Measurements from ENCODE around the gene ARAP1. TPM values are rescaled to one million over a fixed set of nuclear protein-coding genes. Genes with fewer than 3 reads are reported as not detected.

Gene ARAP1
- total and polyA plus RNA-seq, 7 experiments from 2014 or later, result 30.4 to 317 (median 132) TPM

GRCh38 chr11:72730737-72731136 is 21.5 kb downstream of the ARAP1 start:
- Histone ChIP-seq H3K27me3 (ENCODE audit: control insufficient read depth in 2 of 2, insufficient read depth in 2 of 2, low read length in 2 of 2) (no peaks in the 10 kb centered on the region), H3K36me3 (ENCODE audit: control insufficient read depth in 2 of 3, insufficient read depth in 3 of 3, low read length in 3 of 3) (peaks cover 0 to 25% (median 0%) of the 10 kb centered on the region in 3 experiments), H3K4me3 (ENCODE audit: low read length) (no peak overlapping the region), H3K4me1 (ENCODE audit: control insufficient read depth in 2 of 2, insufficient read depth in 2 of 2, low read length in 2 of 2) (peaks cover 0 to 5% of the 10 kb centered on the region in 2 donors), H3K27ac (ENCODE audit: low read depth, low read length) (no peak overlapping the region), H3K9me3 (ENCODE audit: control insufficient read depth in 2 of 3, low read length in 3 of 3) (no peaks in the 10 kb centered on the region)
- Mint-ChIP-seq H3K4me1 (peaks cover 7 to 34% (median 32%) of the 10 kb centered on the region in 7 donors), H3K36me3 (peaks cover 3 to 25% (median 19%) of the 10 kb centered on the region in 5 donors), H3K27ac (peak overlapping the region in 7 of 9 donors; percentile 3 to 81 (median 36)), H3K27me3 (no peaks in the 10 kb centered on the region), H3K4me3 (no peak overlapping the region), H3K9me3 (peaks cover 0 to 1% (median 0%) of the 10 kb centered on the region in 11 donors)
- DNase-seq, result no peak
- intact Hi-C loops (cut with micrococcal nuclease), result no loop called here
- CTCF ChIA-PET, result interaction anchor here (0.6 to 2.7 kb wide), 3 partner anchors 15 to 449 kb away, joined by 3 to 14 read pairs (median 5); partner anchors contain the start of gene STARD10
- POLR2A ChIA-PET, result no interaction called here
- no peak for ATAC-seq

GRCh38 chr11:72730243-72730642 is 22.0 kb downstream of the ARAP1 start:
- Mint-ChIP-seq H3K27ac (peak overlapping the region in 8 of 9 donors; percentile 3 to 81 (median 56)), H3K27me3 (no peaks in the 10 kb centered on the region), H3K4me1 (peaks cover 10 to 38% (median 34%) of the 10 kb centered on the region in 7 donors), H3K9me3 (peaks cover 0 to 1% (median 0%) of the 10 kb centered on the region in 11 donors), H3K36me3 (peaks cover 3 to 25% (median 19%) of the 10 kb centered on the region in 5 donors), H3K4me3 (no peak overlapping the region)
- H3K9me3 ChIP-seq (ENCODE audit: control insufficient read depth in 2 of 3, low read length in 3 of 3), result no peaks in the 10 kb centered on the region
- ChIA-PET CTCF (interaction anchor here (0.6 to 2.7 kb wide), 3 partner anchors 63 to 450 kb away, joined by 3 to 14 read pairs (median 5); partner anchors contain the start of gene STARD10), POLR2A (no interaction called here)
- peaks cover 0 to 25% (median 0%) of the 10 kb centered on the region in 3 experiments for H3K36me3 ChIP-seq (ENCODE audit: control insufficient read depth in 2 of 3, insufficient read depth in 3 of 3, low read length in 3 of 3)
- no peaks in the 10 kb centered on the region for H3K27me3 ChIP-seq (ENCODE audit: control insufficient read depth in 2 of 2, insufficient read depth in 2 of 2, low read length in 2 of 2)
- DNase-seq (no peak), ATAC-seq (no peak)
- H3K27ac ChIP-seq (ENCODE audit: low read depth, low read length), result no peak overlapping the region
- no peak overlapping the region for H3K4me3 ChIP-seq (ENCODE audit: low read length)
- intact Hi-C loops (cut with micrococcal nuclease), result no loop called here
- peaks cover 4 to 5% of the 10 kb centered on the region in 2 donors for H3K4me1 ChIP-seq (ENCODE audit: control insufficient read depth in 2 of 2, insufficient read depth in 2 of 2, low read length in 2 of 2)

GRCh38 chr11:72727521-72727920 is 24.7 kb downstream of the ARAP1 start:
- H3K4me3 Mint-ChIP-seq, result no peak overlapping the region

GRCh38 chr11:72726266-72727220 is 25.7 kb downstream of the ARAP1 start:
- no peak overlapping the region for H3K4me3 Mint-ChIP-seq
- peaks cover 0 to 4% (median 0%) of the 10 kb centered on the region in 11 donors for H3K9me3 Mint-ChIP-seq
- H3K27ac ChIP-seq (ENCODE audit: low read depth, low read length), result no peak overlapping the region
- DNase-seq (no peak), ATAC-seq (no peak)
- CTCF ChIA-PET, result interaction anchor here (0.6 to 7.5 kb wide), 10 partner anchors 24 to 459 kb away, joined by 3 to 102 read pairs (median 4); partner anchors contain the start of gene STARD10
- intact Hi-C loops (cut with micrococcal nuclease), result no loop called here
- H3K27me3 ChIP-seq (ENCODE audit: control insufficient read depth in 2 of 2, insufficient read depth in 2 of 2, low read length in 2 of 2), result no peaks in the 10 kb centered on the region
- no peak overlapping the region for H3K4me3 ChIP-seq (ENCODE audit: low read length)
- H3K36me3 ChIP-seq (ENCODE audit: control insufficient read depth in 2 of 3, insufficient read depth in 3 of 3, low read length in 3 of 3), result peaks cover 0 to 17% (median 4%) of the 10 kb centered on the region in 3 experiments
- POLR2A ChIA-PET, result interaction anchor here (1.5 kb wide), 1 partner anchor 67 kb away, joined by 31 read pairs; the partner anchor contains the start of gene STARD10
- H3K4me1 Mint-ChIP-seq, result peaks cover 25 to 57% (median 45%) of the 10 kb centered on the region in 7 donors
- no peaks in the 10 kb centered on the region for H3K27me3 Mint-ChIP-seq
- peaks cover 15 to 20% of the 10 kb centered on the region in 2 donors for H3K4me1 ChIP-seq (ENCODE audit: control insufficient read depth in 2 of 2, insufficient read depth in 2 of 2, low read length in 2 of 2)
- no peaks in the 10 kb centered on the region for H3K9me3 ChIP-seq (ENCODE audit: control insufficient read depth in 2 of 3, low read length in 3 of 3)
- peak overlapping the region in 6 of 9 donors; percentile 11 to 90 (median 64) for H3K27ac Mint-ChIP-seq
- peaks cover 1 to 15% (median 11%) of the 10 kb centered on the region in 5 donors for H3K36me3 Mint-ChIP-seq

More at GRCh38 chr11:72727521-72727920, 24.7 kb downstream of the ARAP1 start:
- no peak overlapping the region for H3K4me3 ChIP-seq (ENCODE audit: low read length)
- no peaks in the 10 kb centered on the region for H3K27me3 ChIP-seq (ENCODE audit: control insufficient read depth in 2 of 2, insufficient read depth in 2 of 2, low read length in 2 of 2)
- Mint-ChIP-seq H3K27ac (peak overlapping the region; percentile 35 to 88 (median 56)), H3K27me3 (no peaks in the 10 kb centered on the region), H3K9me3 (peaks cover 0 to 4% (median 0%) of the 10 kb centered on the region in 11 donors), H3K36me3 (peaks cover 3 to 24% (median 14%) of the 10 kb centered on the region in 5 donors), H3K4me1 (peaks cover 22 to 49% (median 43%) of the 10 kb centered on the region in 7 donors)
- ATAC-seq (peak; percentile 21), DNase-seq (no peak)
- peaks cover 13 to 17% of the 10 kb centered on the region in 2 donors for H3K4me1 ChIP-seq (ENCODE audit: control insufficient read depth in 2 of 2, insufficient read depth in 2 of 2, low read length in 2 of 2)
- no peaks in the 10 kb centered on the region for H3K9me3 ChIP-seq (ENCODE audit: control insufficient read depth in 2 of 3, low read length in 3 of 3)
- no peak overlapping the region for H3K27ac ChIP-seq (ENCODE audit: low read depth, low read length)
- H3K36me3 ChIP-seq (ENCODE audit: control insufficient read depth in 2 of 3, insufficient read depth in 3 of 3, low read length in 3 of 3), result peaks cover 0 to 25% (median 4%) of the 10 kb centered on the region in 3 experiments
- POLR2A ChIA-PET, result interaction anchor here (2.4 kb wide), 1 partner anchor 66 kb away, joined by 10 read pairs; no protein-coding TSS in a partner anchor
- intact Hi-C loops (cut with micrococcal nuclease), result no loop called here
- CTCF ChIA-PET, result interaction anchor here (0.6 to 7.5 kb wide), 7 partner anchors 15 to 450 kb away, joined by 3 to 102 read pairs (median 3); partner anchors contain the start of gene STARD10

- ChIA-PET POLR2A (interaction anchor here (0.6 to 1.5 kb wide), 12 partner anchors 11 to 1242 kb away, joined by 3 to 31 read pairs (median 3); partner anchors contain the start of genes MRPL48 and STARD10), CTCF (interaction anchor here (0.6 to 7.5 kb wide), 26 partner anchors 8 to 1977 kb away, joined by 3 to 102 read pairs (median 5); partner anchors contain the start of genes ATG16L2 and STARD10)
- Mint-ChIP-seq H3K4me1 (peaks cover 29 to 64% (median 51%) of the 10 kb centered on the region in 7 donors), H3K27ac (peak overlapping the region; percentile 77 to 98 (median 92)), H3K27me3 (no peaks in the 10 kb centered on the region), H3K4me3 (peak overlapping the region in 1 of 10 donors; percentile 20), H3K36me3 (peaks cover 0 to 7% (median 3%) of the 10 kb centered on the region in 5 donors), H3K9me3 (peaks cover 0 to 4% (median 0%) of the 10 kb centered on the region in 11 donors)
- Histone ChIP-seq H3K27ac (ENCODE audit: low read depth, low read length) (no peak overlapping the region), H3K4me3 (ENCODE audit: low read length) (no peak overlapping the region), H3K36me3 (ENCODE audit: control insufficient read depth in 2 of 3, insufficient read depth in 3 of 3, low read length in 3 of 3) (peaks cover 0 to 12% (median 4%) of the 10 kb centered on the region in 3 experiments), H3K4me1 (ENCODE audit: control insufficient read depth in 2 of 2, insufficient read depth in 2 of 2, low read length in 2 of 2) (peaks cover 22 to 29% of the 10 kb centered on the region in 2 donors), H3K9me3 (ENCODE audit: control insufficient read depth in 2 of 3, low read length in 3 of 3) (no peaks in the 10 kb centered on the region), H3K27me3 (ENCODE audit: control insufficient read depth in 2 of 2, insufficient read depth in 2 of 2, low read length in 2 of 2) (no peaks in the 10 kb centered on the region)
- intact Hi-C loops (cut with micrococcal nuclease), result loop anchor here (1.0 kb wide), 5 partner anchors 11 to 453 kb away; no protein-coding TSS in a partner anchor
- no peak for DNase-seq
- no peak for ATAC-seq
Measured at GRCh38 chr11:72725724-72726028, 26.5 kb downstream of the ARAP1 start.
